Ovary (tissue), 9 donors: Measurements from ENCODE around the gene VWDE. TPM values are rescaled to one million over a fixed set of nuclear protein-coding genes. Genes with fewer than 3 reads are reported as not detected.

ENCODE experiments used
- DNase-seq, 5 donors: peaks; one replicate each; pipeline ENCODE4 v3.0.0-alpha.2; 2019 to 2020
- H3K27ac ChIP-seq, 2 donors: fragments of 200-600 bp; one replicate each; pipeline versions ENCODE4 v1.5.1 to v1.8.0; 2019 to 2022
- H3K27me3 ChIP-seq: fragments of 200-600 bp; one replicate; pipeline ENCODE4 v1.8.0; 2022
- H3K36me3 ChIP-seq: fragments of 200-600 bp; sonication (generic); one replicate; pipeline ENCODE4 v1.5.1; 2019
- H3K4me1 ChIP-seq: one replicate; pipeline ENCODE4 v1.8.1; 2013; ENCODE audit warnings: mild to moderate bottlenecking, moderate library complexity; ENCODE audit not compliant: insufficient read depth
- H3K4me3 ChIP-seq: fragments of 200-600 bp; sonication (generic); one replicate; pipeline ENCODE4 v1.5.1; 2017
- H3K9me3 ChIP-seq, 2 donors: fragments of 200-600 bp in 1 of 2; sonication (generic) in 1 of 2; one replicate each; pipeline versions ENCODE4 v1.5.1 to v1.8.1; 2013 to 2019; ENCODE audit warnings: mild to moderate bottlenecking in 1 of 2, moderate library complexity in 1 of 2
- EP300 ChIP-seq: sonication (generic); formaldehyde crosslinking; IDR thresholded peaks from one replicate; pipeline ENCODE4 v1.6.1; 2017; ENCODE audit warnings: antibody characterized with exemption
- POLR2A ChIP-seq: fragments of 450-650 bp; IDR thresholded peaks from one replicate; pipeline ENCODE4 v1.6.1; 2017; ENCODE audit warnings: antibody characterized with exemption, mild to moderate bottlenecking, moderate library complexity
- WGBS, 3 donors: extraction: QIAGEN DNeasy Blood & Tissue Kit in 1 of 3; methylation state at CpG; one replicate each; pipeline versions ENCODE4 v1.1.5 to v1.1.7; 2013 to 2017; 5-methylcytosine and 5-hydroxymethylcytosine counted together
- intact Hi-C, 4 donors: fragments of 100-400 bp; cut with DNase I; formaldehyde crosslinking; loops; one replicate each; pipeline versions ENCODE4 v1.11.0 to v1.15.1; 2022 to 2023
- polyA plus RNA-seq, 2 donors: library from polyadenylated mRNA; stranded (reverse); fragments of 200-250 nt in 1 of 2; fragments of 350-450 nt in 1 of 2; fragmentation: Illumina TruSeq in 1 of 2; extraction: RNeasy Lipid Tissue Mini Kit (QIAGEN cat#74804) in 1 of 2; gene quantifications; one replicate each; pipeline ENCODE4 v1.2.3, GENCODE V29; 2013 to 2014
- total RNA-seq, 7 donors: library from RNA; depleted of rRNA in 2 of 7; stranded (reverse); fragments of >200 nt in 2 of 7; fragmentation: NEBNext Ultra II Directional in 3 of 7; extraction: Animal tissue kit (Norgen Biotek cat#: 25700) in 3 of 7; gene quantifications; one replicate each; pipeline versions ENCODE4 v1.1.0 to v1.2.4, GENCODE V29; 2016 to 2023
- TF ChIP-seq, protein P1 (sequence below), 3 donors: fragments of 450-650 bp in 2 of 3; fragments of 200-600 bp in 1 of 3; IDR thresholded peaks; one replicate each; pipeline versions ENCODE4 v1.5.1 to v1.8.0; 2016 to 2022; ENCODE audit warnings: antibody characterized with exemption in 3 of 3, mild to moderate bottlenecking in 1 of 3
- donor health status: DM: no; HTN: no; CAD: no; lungs with moderate emphysema.
- donor health status: DM: no; HTN: no; CAD: no.
- donor health status: Bipolar disorder and iron deficiency.
- donor health status: DM: yes; HTN: yes; CAD: no.
- donor health status: DM: no; HTN: no; CAD: no.
- donor health status: DM: yes; HTN: yes; CAD: no.

Gene VWDE
- total and polyA plus RNA-seq, 9 donors: 0.08 to 2.6 (median 0.55) TPM; not detected in 1

DNA sequence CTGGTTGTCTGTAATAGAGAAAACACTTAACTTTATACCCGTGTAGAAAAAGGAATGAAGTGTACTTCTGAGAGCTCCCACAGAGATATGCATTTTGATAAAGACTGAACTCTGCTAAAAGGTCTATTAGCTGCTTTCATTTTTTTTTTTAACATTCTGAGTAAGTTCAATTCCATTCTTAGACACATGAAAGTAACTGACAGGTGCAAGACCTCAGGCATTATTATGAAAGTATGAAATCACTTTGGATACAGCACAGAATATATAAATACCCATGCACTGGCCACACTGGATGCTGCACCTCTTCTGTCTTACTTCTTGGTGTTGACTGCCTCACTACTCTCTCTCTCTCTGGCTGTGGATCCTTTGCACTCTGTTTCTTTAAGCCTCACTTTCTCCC, 46.2 kb downstream of the VWDE start:
- WGBS, 3 donors: 12 to 30% (median 12%) methylated on average over 1 of the region's 1 CpG
- intact Hi-C loops: no loop called here
- no peaks in the 10 kb centered on the region for H3K36me3 ChIP-seq
- H3K9me3 ChIP-seq: no peaks in the 10 kb centered on the region
- no peaks in the 10 kb centered on the region for H3K27me3 ChIP-seq
- no peaks in the 10 kb centered on the region for H3K4me1 ChIP-seq
- H3K4me3 ChIP-seq: no peak overlapping the region
- DNase-seq: no peak
- no peak overlapping the region for H3K27ac ChIP-seq
- TF ChIP-seq EP300 (no peak), POLR2A (no peak)
- TF ChIP-seq, protein P1, sequence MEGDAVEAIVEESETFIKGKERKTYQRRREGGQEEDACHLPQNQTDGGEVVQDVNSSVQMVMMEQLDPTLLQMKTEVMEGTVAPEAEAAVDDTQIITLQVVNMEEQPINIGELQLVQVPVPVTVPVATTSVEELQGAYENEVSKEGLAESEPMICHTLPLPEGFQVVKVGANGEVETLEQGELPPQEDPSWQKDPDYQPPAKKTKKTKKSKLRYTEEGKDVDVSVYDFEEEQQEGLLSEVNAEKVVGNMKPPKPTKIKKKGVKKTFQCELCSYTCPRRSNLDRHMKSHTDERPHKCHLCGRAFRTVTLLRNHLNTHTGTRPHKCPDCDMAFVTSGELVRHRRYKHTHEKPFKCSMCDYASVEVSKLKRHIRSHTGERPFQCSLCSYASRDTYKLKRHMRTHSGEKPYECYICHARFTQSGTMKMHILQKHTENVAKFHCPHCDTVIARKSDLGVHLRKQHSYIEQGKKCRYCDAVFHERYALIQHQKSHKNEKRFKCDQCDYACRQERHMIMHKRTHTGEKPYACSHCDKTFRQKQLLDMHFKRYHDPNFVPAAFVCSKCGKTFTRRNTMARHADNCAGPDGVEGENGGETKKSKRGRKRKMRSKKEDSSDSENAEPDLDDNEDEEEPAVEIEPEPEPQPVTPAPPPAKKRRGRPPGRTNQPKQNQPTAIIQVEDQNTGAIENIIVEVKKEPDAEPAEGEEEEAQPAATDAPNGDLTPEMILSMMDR (IDR thresholded peaks at IDR 0.05): no peak

DNA sequence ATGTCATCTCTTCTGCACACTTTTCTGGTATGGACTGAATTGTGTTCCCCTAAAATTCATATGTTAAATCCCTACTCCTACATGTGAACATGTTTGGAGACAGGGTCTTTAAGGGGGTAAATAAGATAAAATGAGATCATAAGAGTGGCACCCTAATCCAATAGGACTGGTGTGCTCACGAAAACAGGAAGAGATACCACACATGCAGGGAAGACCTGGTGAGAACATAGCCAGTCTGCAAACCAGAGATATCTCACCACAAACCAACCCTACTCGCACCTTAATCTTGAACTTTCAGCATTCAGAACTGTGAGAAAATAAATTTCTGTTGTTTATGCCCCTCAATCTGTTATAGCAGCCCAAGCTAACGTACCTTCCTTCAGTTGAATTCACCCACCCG, 51.8 kb downstream of the VWDE start:
- no peak overlapping the region for H3K4me3 ChIP-seq
- H3K27me3 ChIP-seq: no peaks in the 10 kb centered on the region
- H3K27ac ChIP-seq: no peak overlapping the region
- no peak for DNase-seq
- H3K4me1 ChIP-seq: no peaks in the 10 kb centered on the region
- intact Hi-C loops: no loop called here
- WGBS, 3 donors: 94 to 95% (median 95%) methylated on average over 4 of the region's 4 CpGs
- no peaks in the 10 kb centered on the region for H3K36me3 ChIP-seq
- no peak for TF ChIP-seq POLR2A
- no peaks in the 10 kb centered on the region for H3K9me3 ChIP-seq

DNA sequence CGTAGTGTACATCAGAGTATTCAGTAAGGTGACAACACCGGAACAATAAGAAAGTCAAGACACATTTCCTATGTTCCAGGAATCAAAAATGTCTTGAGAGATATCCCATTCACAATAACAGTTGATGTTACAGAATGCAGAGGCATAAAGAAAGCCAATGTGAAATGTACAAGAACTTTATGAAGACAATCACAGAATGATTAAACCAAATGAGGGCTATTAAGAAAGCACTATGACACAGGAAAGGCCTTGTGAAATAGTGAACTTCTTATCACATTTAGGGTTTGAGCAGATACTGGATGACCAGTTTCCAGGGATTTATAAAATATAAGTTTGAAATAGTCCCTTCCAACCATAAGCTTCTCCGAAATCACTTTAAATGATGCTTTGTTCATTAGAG, 52.7 kb downstream of the VWDE start:
- TF ChIP-seq EP300 (no peak), POLR2A (no peak)
- TF ChIP-seq, protein P1 (IDR thresholded peaks at IDR 0.05): no peak
- Histone ChIP-seq H3K4me1 (no peaks in the 10 kb centered on the region), H3K36me3 (no peaks in the 10 kb centered on the region), H3K27me3 (no peaks in the 10 kb centered on the region), H3K4me3 (no peak overlapping the region), H3K27ac (no peak overlapping the region), H3K9me3 (no peaks in the 10 kb centered on the region)
- intact Hi-C loops: no loop called here
- 93 to 97% (median 94%) methylated on average over 3 of the region's 3 CpGs for WGBS, 3 donors
- no peak for DNase-seq

DNA sequence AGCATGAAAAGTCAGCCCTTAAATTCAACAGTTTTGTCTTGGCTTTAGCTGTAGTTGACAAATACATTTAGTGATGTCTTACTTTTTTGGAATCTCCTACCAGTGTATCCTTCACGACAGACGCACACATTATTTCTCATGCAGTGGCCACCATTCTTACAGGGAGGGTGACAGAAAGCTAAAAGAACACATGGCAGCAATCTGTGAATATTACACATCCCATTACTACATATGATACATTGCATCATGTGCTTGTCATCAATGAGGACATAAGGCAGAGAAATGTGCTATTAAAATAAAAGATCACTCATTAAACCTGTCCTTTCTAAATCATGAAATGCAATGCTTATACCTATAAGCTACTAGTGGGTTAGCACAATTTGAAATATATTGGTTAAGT, 66.6 kb downstream of the VWDE start:
- H3K27ac ChIP-seq: no peak overlapping the region
- no peak overlapping the region for H3K4me3 ChIP-seq
- H3K4me1 ChIP-seq: no peaks in the 10 kb centered on the region
- no peaks in the 10 kb centered on the region for H3K9me3 ChIP-seq
- no peak for DNase-seq
- TF ChIP-seq EP300 (no peak), POLR2A (no peak)
- TF ChIP-seq, protein P1 (IDR thresholded peaks at IDR 0.05): no peak
- intact Hi-C loops: no loop called here
- no peaks in the 10 kb centered on the region for H3K36me3 ChIP-seq
- WGBS, 3 donors: 87 to 95% (median 92%) methylated on average over 2 of the region's 2 CpGs
- H3K27me3 ChIP-seq: no peaks in the 10 kb centered on the region

DNA sequence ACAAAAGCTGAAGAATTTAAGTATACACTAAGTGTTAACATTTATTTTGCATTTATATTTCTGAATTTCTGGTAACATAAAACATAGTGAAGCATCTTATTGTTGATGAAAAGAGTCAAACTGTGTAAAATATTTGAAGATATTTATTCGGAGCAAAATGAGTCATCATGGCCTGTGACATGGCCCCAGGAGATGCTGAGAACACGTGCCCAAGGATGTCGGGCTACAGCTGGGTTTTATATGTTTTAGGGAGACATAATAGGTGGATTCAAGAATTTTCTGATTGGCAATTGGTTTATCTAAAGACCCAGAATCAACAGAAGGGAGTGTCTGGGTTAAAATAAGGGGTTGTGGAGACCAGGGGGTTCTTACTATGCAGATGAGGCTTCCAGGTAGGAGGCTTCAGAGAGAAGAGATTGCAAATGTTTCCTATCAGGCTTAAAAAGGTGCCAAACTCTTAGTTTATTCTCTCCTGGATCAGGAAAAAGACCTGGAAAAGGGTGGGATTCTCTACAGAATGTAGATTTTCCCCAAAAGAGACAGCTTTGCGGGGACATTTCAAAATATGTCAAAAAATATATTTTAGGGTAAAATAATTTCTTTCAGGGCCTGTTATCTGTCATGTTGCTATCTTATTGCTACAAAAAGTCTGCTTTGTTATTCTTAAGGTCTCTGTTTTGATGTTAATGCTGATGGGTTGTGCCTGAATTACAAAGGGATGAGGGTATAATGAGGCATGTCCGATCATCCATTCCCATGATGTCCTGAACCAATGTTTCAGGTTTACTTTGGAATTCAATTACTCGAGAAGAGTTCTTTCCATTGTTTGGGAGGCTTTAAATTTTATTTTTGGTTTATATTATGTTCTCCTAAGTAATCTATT, 74.5 kb downstream of the VWDE start:
- TF ChIP-seq EP300: no peak
- TF ChIP-seq, protein P1 (IDR thresholded peaks at IDR 0.05): no peak
- no peak for TF ChIP-seq POLR2A
- no peaks in the 10 kb centered on the region for H3K9me3 ChIP-seq
- WGBS, 3 donors: 47 to 57% (median 53%) methylated on average over 6 of the region's 6 CpGs
- H3K36me3 ChIP-seq: no peaks in the 10 kb centered on the region
- H3K27ac ChIP-seq: no peak overlapping the region
- no peak overlapping the region for H3K4me3 ChIP-seq
- H3K27me3 ChIP-seq: no peaks in the 10 kb centered on the region
- intact Hi-C loops: no loop called here
- DNase-seq: no peak
- no peaks in the 10 kb centered on the region for H3K4me1 ChIP-seq
